ENCODE results near the gene KCND2.

The KCND2 gene

DNA sequence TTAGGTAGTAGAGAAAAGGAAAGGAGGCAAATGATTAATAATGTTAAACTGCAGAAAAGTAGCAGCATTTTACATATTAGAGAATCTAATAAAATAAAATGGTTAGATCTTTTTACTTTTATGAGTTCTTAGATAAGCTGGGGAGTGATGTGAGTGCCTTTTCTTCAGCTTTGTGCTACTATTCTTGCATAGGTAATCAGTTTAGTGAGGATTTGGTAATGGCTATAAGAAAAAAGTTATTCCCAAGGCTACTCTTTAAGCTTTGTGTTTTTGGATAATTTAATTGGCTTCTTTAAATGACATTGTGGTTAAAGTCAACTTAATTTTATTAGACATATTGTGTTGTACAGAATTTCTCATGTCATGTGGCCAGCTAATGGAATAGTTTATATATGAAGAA, 3.7 kb downstream of the KCND2 start:
- Mint-ChIP-seq H3K27me3 (ENCODE audit: low read depth) (peaks cover 30% of the 10 kb centered on the region), H3K27ac (no peak overlapping the region), H3K4me1 (ENCODE audit: low read depth) (peaks cover 2% of the 10 kb centered on the region), H3K9me3 (no peaks in the 10 kb centered on the region), H3K36me3 (ENCODE audit: low read depth) (no peaks in the 10 kb centered on the region), H3K4me3 (no peak overlapping the region)

DNA sequence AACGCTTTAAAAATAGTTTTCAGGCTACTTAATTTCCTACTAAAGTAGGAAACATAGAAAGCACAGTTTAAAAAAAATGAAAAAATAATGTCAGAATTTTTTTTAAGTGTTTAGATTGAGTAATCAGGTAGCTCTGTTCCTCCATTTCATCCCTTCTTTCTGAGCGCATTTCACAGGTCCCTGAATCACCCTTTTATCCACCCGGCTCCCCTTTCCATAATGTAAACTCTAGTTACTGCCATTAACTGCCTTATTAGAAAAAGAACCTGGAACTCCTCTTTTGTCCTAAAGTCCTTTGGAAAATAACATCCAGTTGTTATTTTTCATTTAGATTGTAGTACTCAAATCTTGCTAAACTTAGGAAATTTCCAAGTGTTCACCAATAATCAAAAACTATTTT, 5.8 kb downstream of the KCND2 start:
- no peaks in the 10 kb centered on the region for H3K4me1 Mint-ChIP-seq (ENCODE audit: low read depth)
- no peak overlapping the region for H3K27ac Mint-ChIP-seq
- H3K36me3 Mint-ChIP-seq (ENCODE audit: low read depth), result no peaks in the 10 kb centered on the region
- no peak overlapping the region for H3K4me3 Mint-ChIP-seq
- H3K9me3 Mint-ChIP-seq, result no peaks in the 10 kb centered on the region
- peaks cover 12% of the 10 kb centered on the region for H3K27me3 Mint-ChIP-seq (ENCODE audit: low read depth)

GRCh38 chr7:120280743-120281142, 7.8 kb downstream of the KCND2 start:
- Mint-ChIP-seq H3K4me3 (no peak overlapping the region), H3K36me3 (ENCODE audit: low read depth) (no peaks in the 10 kb centered on the region), H3K27ac (no peak overlapping the region), H3K27me3 (ENCODE audit: low read depth) (no peaks in the 10 kb centered on the region), H3K9me3 (no peaks in the 10 kb centered on the region), H3K4me1 (ENCODE audit: low read depth) (no peaks in the 10 kb centered on the region)

GRCh38 chr7:120293027-120293426, 20.1 kb downstream of the KCND2 start:
- peaks cover 2% of the 10 kb centered on the region for H3K9me3 Mint-ChIP-seq
- no peaks in the 10 kb centered on the region for H3K36me3 Mint-ChIP-seq (ENCODE audit: low read depth)
- H3K4me1 Mint-ChIP-seq (ENCODE audit: low read depth), result no peaks in the 10 kb centered on the region
- H3K27ac Mint-ChIP-seq, result no peak overlapping the region
- H3K27me3 Mint-ChIP-seq (ENCODE audit: low read depth), result no peaks in the 10 kb centered on the region
- H3K4me3 Mint-ChIP-seq, result no peak overlapping the region

GRCh38 chr7:120302190-120302589, 29.2 kb downstream of the KCND2 start:
- H3K9me3 Mint-ChIP-seq, result no peaks in the 10 kb centered on the region
- H3K4me1 Mint-ChIP-seq (ENCODE audit: low read depth), result no peaks in the 10 kb centered on the region
- H3K27me3 Mint-ChIP-seq (ENCODE audit: low read depth), result no peaks in the 10 kb centered on the region
- H3K27ac Mint-ChIP-seq, result no peak overlapping the region
- H3K4me3 Mint-ChIP-seq, result no peak overlapping the region
- no peaks in the 10 kb centered on the region for H3K36me3 Mint-ChIP-seq (ENCODE audit: low read depth)

- Mint-ChIP-seq H3K27me3 (ENCODE audit: low read depth) (no peaks in the 10 kb centered on the region), H3K4me3 (no peak overlapping the region), H3K27ac (no peak overlapping the region), H3K4me1 (ENCODE audit: low read depth) (no peaks in the 10 kb centered on the region), H3K36me3 (ENCODE audit: low read depth) (no peaks in the 10 kb centered on the region), H3K9me3 (no peaks in the 10 kb centered on the region)
Observed at GRCh38 chr7:120303105-120303504, 30.1 kb downstream of the KCND2 start.

DNA sequence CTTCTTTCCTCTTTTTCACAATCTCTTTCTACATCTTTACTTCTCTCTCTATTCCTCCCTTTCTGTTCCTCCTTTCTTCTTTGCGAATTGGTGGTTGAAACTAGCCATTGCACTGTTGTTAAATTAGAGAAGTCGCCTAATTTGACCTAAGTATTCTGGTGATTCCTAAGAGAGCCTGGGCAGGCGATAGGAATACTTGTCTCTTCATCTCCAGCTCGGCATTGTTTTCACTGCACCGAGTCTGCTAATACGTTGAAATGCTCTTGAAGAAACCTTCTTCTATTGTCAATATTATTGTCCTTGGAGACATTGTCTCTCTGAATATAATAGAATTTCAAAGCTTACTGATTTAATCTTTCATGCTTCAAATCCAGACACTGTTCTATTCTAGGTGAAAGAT, 31.7 kb downstream of the KCND2 start:
- Mint-ChIP-seq H3K27me3 (ENCODE audit: low read depth) (no peaks in the 10 kb centered on the region), H3K9me3 (no peaks in the 10 kb centered on the region), H3K27ac (no peak overlapping the region), H3K36me3 (ENCODE audit: low read depth) (no peaks in the 10 kb centered on the region), H3K4me3 (no peak overlapping the region), H3K4me1 (ENCODE audit: low read depth) (no peaks in the 10 kb centered on the region)

DNA sequence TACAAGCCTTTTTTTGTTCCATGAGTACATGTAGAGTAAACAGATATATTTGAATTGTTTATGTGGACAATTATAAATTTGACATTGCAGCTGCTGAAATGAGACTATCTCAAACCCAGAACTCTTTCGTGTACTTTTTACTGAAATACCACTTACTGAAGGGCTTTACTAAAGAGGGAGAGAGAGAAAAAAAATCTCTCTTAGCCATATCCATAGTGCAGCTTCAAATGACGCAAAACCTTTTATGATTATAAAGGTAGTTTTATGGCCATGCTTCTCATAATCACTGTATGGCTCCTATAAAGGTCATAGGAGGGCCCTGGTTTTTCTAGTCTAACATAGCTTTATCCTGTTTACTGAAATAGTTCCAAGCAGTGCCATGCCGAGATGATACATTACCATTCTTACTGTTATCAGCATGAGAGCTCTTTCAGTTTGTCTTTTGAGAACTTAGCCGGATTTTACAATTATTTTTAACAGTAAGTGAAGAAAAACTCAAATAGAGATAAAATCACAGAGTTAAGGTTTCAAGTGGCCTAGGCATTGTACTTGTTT, 35.1 kb downstream of the KCND2 start:
- H3K9me3 Mint-ChIP-seq, result no peaks in the 10 kb centered on the region
- no peak overlapping the region for H3K27ac Mint-ChIP-seq
- H3K36me3 Mint-ChIP-seq (ENCODE audit: low read depth), result no peaks in the 10 kb centered on the region
- no peaks in the 10 kb centered on the region for H3K27me3 Mint-ChIP-seq (ENCODE audit: low read depth)
- no peaks in the 10 kb centered on the region for H3K4me1 Mint-ChIP-seq (ENCODE audit: low read depth)
- no peak overlapping the region for H3K4me3 Mint-ChIP-seq

GRCh38 chr7:120311028-120311788, 38.2 kb downstream of the KCND2 start:
- H3K36me3 Mint-ChIP-seq (ENCODE audit: low read depth), result no peaks in the 10 kb centered on the region

GRCh38 chr7:120320218-120320961, 47.4 kb downstream of the KCND2 start:
- H3K4me1 Mint-ChIP-seq (ENCODE audit: low read depth), result no peaks in the 10 kb centered on the region
- H3K36me3 Mint-ChIP-seq (ENCODE audit: low read depth), result no peaks in the 10 kb centered on the region
- H3K4me3 Mint-ChIP-seq, result no peak overlapping the region
- no peak overlapping the region for H3K27ac Mint-ChIP-seq
- H3K27me3 Mint-ChIP-seq (ENCODE audit: low read depth), result no peaks in the 10 kb centered on the region
- no peaks in the 10 kb centered on the region for H3K9me3 Mint-ChIP-seq

More at GRCh38 chr7:120311028-120311788, 38.2 kb downstream of the KCND2 start:
- H3K27me3 Mint-ChIP-seq (ENCODE audit: low read depth), result no peaks in the 10 kb centered on the region
- H3K9me3 Mint-ChIP-seq, result no peaks in the 10 kb centered on the region
- no peaks in the 10 kb centered on the region for H3K4me1 Mint-ChIP-seq (ENCODE audit: low read depth)
- no peak overlapping the region for H3K4me3 Mint-ChIP-seq
- no peak overlapping the region for H3K27ac Mint-ChIP-seq

GRCh38 chr7:120327054-120327453, 54.1 kb downstream of the KCND2 start:
- Mint-ChIP-seq H3K4me3 (no peak overlapping the region), H3K4me1 (ENCODE audit: low read depth) (no peaks in the 10 kb centered on the region), H3K36me3 (ENCODE audit: low read depth) (no peaks in the 10 kb centered on the region), H3K27me3 (ENCODE audit: low read depth) (no peaks in the 10 kb centered on the region), H3K27ac (no peak overlapping the region), H3K9me3 (no peaks in the 10 kb centered on the region)

DNA sequence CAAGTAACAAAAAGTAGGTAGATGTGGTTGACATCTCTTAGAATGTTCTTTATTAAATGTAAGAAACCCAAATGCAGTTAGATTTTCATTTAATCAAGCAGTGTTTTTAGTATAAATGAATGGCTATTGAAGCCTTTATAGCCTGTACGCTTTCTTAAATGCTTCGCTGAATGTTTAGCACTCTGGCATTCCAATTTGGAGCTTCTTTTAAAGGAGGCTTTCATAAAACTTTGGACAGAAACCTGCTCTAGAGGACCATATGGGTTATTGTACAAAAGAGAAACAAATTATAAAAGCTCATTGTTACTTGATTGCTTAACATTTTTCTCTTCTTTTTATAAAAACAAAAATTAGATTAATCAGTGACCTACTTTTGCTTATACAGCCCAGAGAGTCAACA, 59.5 kb downstream of the KCND2 start:
- Mint-ChIP-seq H3K4me1 (ENCODE audit: low read depth) (no peaks in the 10 kb centered on the region), H3K27ac (no peak overlapping the region), H3K9me3 (no peaks in the 10 kb centered on the region), H3K36me3 (ENCODE audit: low read depth) (no peaks in the 10 kb centered on the region), H3K27me3 (ENCODE audit: low read depth) (no peaks in the 10 kb centered on the region), H3K4me3 (no peak overlapping the region)

- Mint-ChIP-seq H3K36me3 (ENCODE audit: low read depth) (no peaks in the 10 kb centered on the region), H3K27me3 (ENCODE audit: low read depth) (no peaks in the 10 kb centered on the region), H3K9me3 (no peaks in the 10 kb centered on the region), H3K4me3 (no peak overlapping the region), H3K4me1 (ENCODE audit: low read depth) (no peaks in the 10 kb centered on the region), H3K27ac (no peak overlapping the region)
Observed at GRCh38 chr7:120334475-120334874, 61.5 kb downstream of the KCND2 start.

- Mint-ChIP-seq H3K27ac (no peak overlapping the region), H3K4me1 (ENCODE audit: low read depth) (no peaks in the 10 kb centered on the region), H3K9me3 (no peaks in the 10 kb centered on the region), H3K4me3 (no peak overlapping the region), H3K27me3 (ENCODE audit: low read depth) (no peaks in the 10 kb centered on the region), H3K36me3 (ENCODE audit: low read depth) (no peaks in the 10 kb centered on the region)
Observed at GRCh38 chr7:120337308-120337907, 64.4 kb downstream of the KCND2 start.

- no peaks in the 10 kb centered on the region for H3K4me1 Mint-ChIP-seq (ENCODE audit: low read depth)
- H3K27ac Mint-ChIP-seq, result no peak overlapping the region
- no peaks in the 10 kb centered on the region for H3K36me3 Mint-ChIP-seq (ENCODE audit: low read depth)
Observed at GRCh38 chr7:120344276-120344675, 71.3 kb downstream of the KCND2 start.

More at GRCh38 chr7:120344276-120344675, 71.3 kb downstream of the KCND2 start:
- Mint-ChIP-seq H3K9me3 (no peaks in the 10 kb centered on the region), H3K4me3 (no peak overlapping the region), H3K27me3 (ENCODE audit: low read depth) (no peaks in the 10 kb centered on the region)
